ENCODE data around the gene MEIS1.
"Not testable (repeated sequence)": the region's sequence is repeated elsewhere in the genome, so short reads cannot be mapped to it uniquely, and the experiment has no call there.

DNA sequence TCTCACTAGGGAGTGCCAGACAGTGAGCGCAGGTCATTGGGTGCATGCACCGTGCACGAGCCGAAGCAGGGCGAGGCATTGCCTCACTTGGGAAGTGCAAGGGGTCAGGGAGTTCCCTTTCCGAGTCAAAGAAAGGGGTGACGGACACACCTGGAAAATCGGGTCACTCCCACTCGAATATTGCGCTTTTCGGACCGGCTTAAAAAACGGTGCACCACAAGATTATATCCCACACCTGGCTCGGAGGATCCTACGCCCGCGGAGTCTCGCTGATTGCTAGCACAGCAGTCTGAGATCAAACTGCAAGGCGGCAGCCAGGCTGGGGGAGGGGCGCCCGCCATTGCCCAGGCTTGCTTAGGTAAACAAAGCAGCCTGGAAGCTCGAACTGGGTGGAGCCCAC lies 43.7 kb upstream of the MEIS1 start:
- not testable (repeated sequence) for TF ChIP-seq POLR2A (IDR thresholded peaks at IDR 0.05)
- TF ChIP-seq, protein P1, sequence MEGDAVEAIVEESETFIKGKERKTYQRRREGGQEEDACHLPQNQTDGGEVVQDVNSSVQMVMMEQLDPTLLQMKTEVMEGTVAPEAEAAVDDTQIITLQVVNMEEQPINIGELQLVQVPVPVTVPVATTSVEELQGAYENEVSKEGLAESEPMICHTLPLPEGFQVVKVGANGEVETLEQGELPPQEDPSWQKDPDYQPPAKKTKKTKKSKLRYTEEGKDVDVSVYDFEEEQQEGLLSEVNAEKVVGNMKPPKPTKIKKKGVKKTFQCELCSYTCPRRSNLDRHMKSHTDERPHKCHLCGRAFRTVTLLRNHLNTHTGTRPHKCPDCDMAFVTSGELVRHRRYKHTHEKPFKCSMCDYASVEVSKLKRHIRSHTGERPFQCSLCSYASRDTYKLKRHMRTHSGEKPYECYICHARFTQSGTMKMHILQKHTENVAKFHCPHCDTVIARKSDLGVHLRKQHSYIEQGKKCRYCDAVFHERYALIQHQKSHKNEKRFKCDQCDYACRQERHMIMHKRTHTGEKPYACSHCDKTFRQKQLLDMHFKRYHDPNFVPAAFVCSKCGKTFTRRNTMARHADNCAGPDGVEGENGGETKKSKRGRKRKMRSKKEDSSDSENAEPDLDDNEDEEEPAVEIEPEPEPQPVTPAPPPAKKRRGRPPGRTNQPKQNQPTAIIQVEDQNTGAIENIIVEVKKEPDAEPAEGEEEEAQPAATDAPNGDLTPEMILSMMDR (IDR thresholded peaks at IDR 0.05): not testable (repeated sequence)

All from transverse colon (tissue), 3 donors.